A549 (cell line): Measurements from ENCODE around the gene FCGR2B. TPM values are rescaled to one million over a fixed set of nuclear protein-coding genes. Genes with fewer than 3 reads are reported as not detected.

Source experiments
- ATAC-seq, 2 experiments: fragments of 200-7000 bp in 1 of 2; fragments of >200 bp in 1 of 2; cut with Nextera tagmentation in 1 of 2; cut with Tn5 transposase in 1 of 2; 3 replicates each; pipeline versions ENCODE4 v1.8.0 to v1.9.1; 2018 to 2020; ENCODE audit warnings: mild to moderate bottlenecking in 1 of 2, moderate library complexity in 1 of 2
- CTCF ChIA-PET: fragments of 300-600 bp; sonication (Branson Sonifier 250); formaldehyde crosslinking; extraction: SDS; loops from one replicate; lab custom pipeline; 2021; ENCODE audit warnings: antibody characterized with exemption, inconsistent platforms; lab: Yijun Ruan, JAX
- POLR2A ChIA-PET: fragments of 350-600 bp; formaldehyde crosslinking; extraction: SDS; loops from one replicate; lab custom pipeline; 2021; ENCODE audit warnings: antibody characterized with exemption, inconsistent platforms; lab: Yijun Ruan, JAX
- DNase-seq, 2 experiments: peaks; one replicate each; pipeline versions ENCODE4 v3.0.0 to v3.0.0-alpha.2; 2011 to 2016; ENCODE audit warnings: low read depth in 1 of 2, low spot score in 1 of 2
- FAIRE-seq: peaks from 2 replicates; lab custom pipeline; 2011; peaks lifted over from hg19 to GRCh38; lab: Jason Lieb, UNC
- H3K27ac ChIP-seq, 2 experiments: fragments of >200 bp; sonication (Bioruptor Twin); formaldehyde crosslinking; 3 replicates each; pipeline ENCODE4 v1.5.1; 2016 to 2017
- H3K4me1 ChIP-seq: fragments of >200 bp; sonication (Bioruptor Twin); formaldehyde crosslinking; 3 replicates; pipeline ENCODE4 v1.6.1; 2016
- H3K4me2 ChIP-seq: fragments of >200 bp; sonication (Bioruptor Twin); formaldehyde crosslinking; 3 replicates; pipeline ENCODE4 v1.6.1; 2016
- H3K4me3 ChIP-seq: fragments of >200 bp; sonication (Bioruptor Twin); formaldehyde crosslinking; 3 replicates; pipeline ENCODE4 v1.5.1; 2016
- H3K9me3 ChIP-seq: fragments of >200 bp; sonication (Bioruptor Twin); formaldehyde crosslinking; 3 replicates; pipeline ENCODE4 v1.6.1; 2016
- CBX8 ChIP-seq: fragments of 200-600 bp; sonication (generic); IDR thresholded peaks from 2 replicates; pipeline ENCODE4 v1.6.1; 2016
- CHD2 ChIP-seq: fragments of 150-350 bp; IDR thresholded peaks from 2 replicates; pipeline ENCODE4 v1.6.1; 2014; ENCODE audit warnings: low read length; ENCODE audit not compliant: partially characterized antibody
- CHD4 ChIP-seq: fragments of 200-600 bp; sonication (generic); IDR thresholded peaks from 2 replicates; pipeline ENCODE4 v1.6.1; 2016; ENCODE audit warnings: antibody characterized with exemption, mild to moderate bottlenecking, borderline replicate concordance
- ELK1 ChIP-seq: fragments of 150-350 bp; IDR thresholded peaks from 2 replicates; pipeline ENCODE4 v1.6.1; 2014; ENCODE audit warnings: low read depth, mild to moderate bottlenecking, low read length
- EP300 ChIP-seq, 2 experiments: fragments of >200 bp; sonication (Bioruptor Twin); formaldehyde crosslinking; IDR thresholded peaks; 2 replicates in 1 of 2; 3 replicates in 1 of 2; pipeline ENCODE4 v1.6.1; 2016 to 2017
- ESRRA ChIP-seq: fragments of 150-350 bp; IDR thresholded peaks from 2 replicates; pipeline ENCODE4 v1.6.1; 2014; ENCODE audit warnings: mild to moderate bottlenecking, low read length, borderline replicate concordance
- FOXS1 ChIP-seq: fragments of 250-450 bp; sonication (Bioruptor Pico); IDR thresholded peaks from 2 replicates; pipeline ENCODE4 v1.5.0; 2020; ENCODE audit warnings: mild to moderate bottlenecking, moderate library complexity
- HOXA7 ChIP-seq: fragments of 250-450 bp; sonication (Bioruptor Pico); IDR thresholded peaks from 2 replicates; pipeline ENCODE4 v1.5.0; 2020; ENCODE audit warnings: mild to moderate bottlenecking, moderate library complexity
- HOXB5 ChIP-seq: fragments of 250-450 bp; sonication (Bioruptor Pico); IDR thresholded peaks from 2 replicates; pipeline ENCODE4 v1.5.0; 2020; ENCODE audit warnings: mild to moderate bottlenecking, moderate library complexity
- JUN ChIP-seq, 2 experiments: fragments of >200 bp; sonication (Bioruptor Twin); formaldehyde crosslinking; IDR thresholded peaks; 2 replicates in 1 of 2; 3 replicates in 1 of 2; pipeline ENCODE4 v1.6.1; 2016 to 2017
- JUNB ChIP-seq: fragments of >200 bp; sonication (Bioruptor Twin); formaldehyde crosslinking; IDR thresholded peaks from 2 replicates; pipeline ENCODE4 v1.6.1; 2016
- KDM1A ChIP-seq: fragments of 200-600 bp; sonication (generic); IDR thresholded peaks from 2 replicates; pipeline ENCODE4 v1.6.1; 2016; ENCODE audit warnings: low read depth, mild to moderate bottlenecking
- KDM5A ChIP-seq: fragments of 200-600 bp; sonication (generic); IDR thresholded peaks from 2 replicates; pipeline ENCODE4 v1.6.1; 2016; ENCODE audit warnings: antibody characterized with exemption, mild to moderate bottlenecking
- MAFK ChIP-seq: fragments of 450-650 bp; IDR thresholded peaks from 2 replicates; pipeline ENCODE4 v1.6.1; 2014; ENCODE audit not compliant: partially characterized antibody
- MAX ChIP-seq: IDR thresholded peaks from 2 replicates; pipeline ENCODE4 v1.6.1; 2012
- MAZ ChIP-seq: fragments of 150-350 bp; IDR thresholded peaks from 2 replicates; pipeline ENCODE4 v1.6.1; 2014; ENCODE audit warnings: antibody characterized with exemption, low read depth, low read length, borderline replicate concordance
- PBX3 ChIP-seq: IDR thresholded peaks from 2 replicates; pipeline ENCODE4 v1.6.1; 2012
- POLR2AphosphoS2 ChIP-seq: conservative IDR thresholded peaks from 2 replicates; pipeline ENCODE4 v1.6.1; 2012; ENCODE audit warnings: low read length, improper control_type of control experiment, inconsistent platforms
- RAD21 ChIP-seq, 2 experiments: fragments of >200 bp in 1 of 2; sonication (Bioruptor Twin) in 1 of 2; formaldehyde crosslinking in 1 of 2; IDR thresholded peaks in 1 of 2; conservative IDR thresholded peaks in 1 of 2; 2 replicates in 1 of 2; 3 replicates in 1 of 2; pipeline ENCODE4 v1.6.1; 2012 to 2018; ENCODE audit warnings: inconsistent platforms in 1 of 2
- RARB ChIP-seq: fragments of 250-450 bp; sonication (Bioruptor Pico); IDR thresholded peaks from 2 replicates; pipeline ENCODE4 v1.8.0; 2021; ENCODE audit warnings: mild to moderate bottlenecking, moderate library complexity
- RCOR1 ChIP-seq: fragments of 150-350 bp; IDR thresholded peaks from 2 replicates; pipeline ENCODE4 v1.6.1; 2014; ENCODE audit warnings: antibody characterized with exemption, low read length, low read depth
- RNF2 ChIP-seq: fragments of 200-600 bp; sonication (generic); IDR thresholded peaks from 2 replicates; pipeline ENCODE4 v1.6.1; 2016; ENCODE audit warnings: low read depth, mild to moderate bottlenecking, antibody characterized with exemption, moderate library complexity, borderline replicate concordance
- SMC3 ChIP-seq: fragments of >200 bp; sonication (Bioruptor Twin); formaldehyde crosslinking; IDR thresholded peaks from 3 replicates; pipeline ENCODE4 v1.6.1; 2018; ENCODE audit warnings: inconsistent platforms
- ZFP36 ChIP-seq: fragments of 450-650 bp; IDR thresholded peaks from 2 replicates; pipeline ENCODE4 v1.6.1; 2014; ENCODE audit warnings: borderline replicate concordance; ENCODE audit not compliant: partially characterized antibody
- WGBS: methylation state at CpG from one replicate; pipeline ENCODE4 v1.1.6; 2017; ENCODE audit errors: missing lambda C conversion rate; 5-methylcytosine and 5-hydroxymethylcytosine counted together
- polyA plus RNA-seq, 4 experiments: library from polyadenylated mRNA; depleted of rRNA in 3 of 4; stranded (reverse); fragments of >200 nt; fragmentation: RNase III in 1 of 4; extraction: RNeasy Plus Mini Kit Qiagen cat#74134 plus additional on column Dnase treatment in 1 of 4; gene quantifications; 2 replicates in 3 of 4; 3 replicates in 1 of 4; pipeline ENCODE4 v1.2.3, GENCODE V29; 2011 to 2017

FCGR2B gene
- polyA plus RNA-seq, 2 of the 4 experiments (the other 2 are of a cell fraction) = not detected

- Histone ChIP-seq H3K9me3 (no peaks in the 10 kb centered on the region), H3K4me1 (peaks cover 12% of the 10 kb centered on the region; the same call in 2 of the 3 replicates), H3K4me3 (no peak within 1 kb of the TSS), H3K27ac (no peak within 1 kb of the TSS), H3K4me2 (no peak within 1 kb of the TSS)
- 63% methylated on average over 4 of the region's 4 CpGs for WGBS
- CTCF ChIA-PET = interaction anchor here (0.9 to 1.8 kb wide), 4 partner anchors 13 to 330 kb away, joined by 3 to 9 read pairs (median 4); no protein-coding TSS in a partner anchor
- FAIRE-seq = no peak
- TF ChIP-seq MAX (no peak), CBX8 (no peak), FOXS1 (no peak), POLR2AphosphoS2 (no peak), RAD21 (conservative IDR thresholded peaks at IDR 0.05 in 1 of 2, IDR thresholded peaks at IDR 0.05 in 1 of 2) (no peak), MAFK (no peak), PBX3 (no peak), SMC3 (no peak)
- no peak; a peak in 1 of 6 replicates for ATAC-seq
- DNase-seq = peak in 1 of 2 experiments; percentile 16
- POLR2A ChIA-PET = no interaction called here
These were observed 43.8 kb downstream of the FCGR2B start, which contains the start of gene FCRLA for GRCh38 chr1:161706482-161707347. Gene FCRLA, plus strand, starts transcription at chr1:161707229. Its CDS starts 36 bp downstream, at chr1:161707265.

- Histone ChIP-seq H3K4me1 (peaks cover 5% of the 10 kb centered on the region; the same call in 2 of the 3 replicates), H3K4me3 (no peak overlapping the region), H3K4me2 (no peak overlapping the region), H3K9me3 (no peaks in the 10 kb centered on the region), H3K27ac (no peak overlapping the region)
- FAIRE-seq (no peak), DNase-seq (no peak), ATAC-seq (no peak; a peak in 1 of 6 replicates)
- 72% methylated on average over 2 of the region's 2 CpGs for WGBS
- POLR2A ChIA-PET = no interaction called here
- TF ChIP-seq MAZ (no peak), KDM1A (no peak), EP300 (IDR thresholded peaks at IDR 0.05) (no peak), ESRRA (no peak), HOXB5 (CRISPR knock-in tag) (no peak), RCOR1 (no peak), RARB (no peak), ZFP36 (no peak), KDM5A (no peak), CHD2 (no peak), PBX3 (no peak), POLR2AphosphoS2 (no peak), ELK1 (no peak), RNF2 (no peak), CHD4 (no peak), JUN (IDR thresholded peaks at IDR 0.05) (no peak), JUNB (no peak), HOXA7 (CRISPR knock-in tag) (no peak)
- CTCF ChIA-PET = interaction anchor here (1.0 to 1.8 kb wide), 2 partner anchors 31 to 330 kb away, joined by 4 to 9 read pairs; no protein-coding TSS in a partner anchor
These were observed 44.6 kb downstream of the FCGR2B start for GRCh38 chr1:161707503-161707902.
